Omental fat pad (tissue), 4 donors: ENCODE data around the gene PRKCZ. TPM values are rescaled to one million over a fixed set of nuclear protein-coding genes. Genes with fewer than 3 reads are reported as not detected.

Source experiments
- ATAC-seq: fragments of 150-250 bp; one replicate; pipeline ENCODE4 v1.9.1; 2016; ENCODE audit warnings: mild to moderate bottlenecking, moderate library complexity; ENCODE audit not compliant: low FRiP score
- DNase-seq: peaks from one replicate; pipeline ENCODE4 v3.0.0-alpha.2; 2019; ENCODE audit warnings: low spot score
- total RNA-seq, 4 donors: library from RNA; depleted of rRNA; stranded (reverse); fragments of >200 nt; gene quantifications; one replicate each; pipeline ENCODE4 v1.1.0, GENCODE V29; 2016
- TF ChIP-seq, protein P1 (sequence below), 3 donors: fragments of 450-650 bp; IDR thresholded peaks; one replicate each; pipeline ENCODE4 v1.5.1; 2016 to 2017; ENCODE audit warnings: antibody characterized with exemption in 3 of 3, mild to moderate bottlenecking in 3 of 3, moderate library complexity in 2 of 3

Gene PRKCZ
- total RNA-seq, 4 donors from 2014 or later = 2.5 to 8.1 (median 2.6) TPM

DNA sequence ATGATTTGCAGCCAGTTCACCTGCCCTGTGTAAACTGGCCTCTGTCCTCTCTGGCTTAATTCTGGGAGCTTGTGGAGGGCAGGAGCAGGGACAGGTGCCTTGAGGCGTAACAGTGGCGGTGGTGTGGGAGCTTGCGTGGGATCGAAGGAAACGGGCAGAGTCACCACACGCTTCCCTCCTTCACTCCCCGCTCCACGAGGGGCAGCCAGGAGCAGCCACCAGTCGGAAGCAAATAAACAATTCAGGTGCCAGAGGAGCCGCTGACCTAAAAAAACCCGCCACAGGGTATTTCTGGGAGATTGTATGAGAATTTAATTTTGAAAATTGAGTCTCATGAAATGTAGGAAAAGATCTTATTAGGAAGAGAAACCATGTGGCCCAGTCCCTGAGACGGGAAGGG, 118.3 kb downstream of the PRKCZ start:
- no peak for DNase-seq
- ATAC-seq = no peak
- TF ChIP-seq, protein P1, sequence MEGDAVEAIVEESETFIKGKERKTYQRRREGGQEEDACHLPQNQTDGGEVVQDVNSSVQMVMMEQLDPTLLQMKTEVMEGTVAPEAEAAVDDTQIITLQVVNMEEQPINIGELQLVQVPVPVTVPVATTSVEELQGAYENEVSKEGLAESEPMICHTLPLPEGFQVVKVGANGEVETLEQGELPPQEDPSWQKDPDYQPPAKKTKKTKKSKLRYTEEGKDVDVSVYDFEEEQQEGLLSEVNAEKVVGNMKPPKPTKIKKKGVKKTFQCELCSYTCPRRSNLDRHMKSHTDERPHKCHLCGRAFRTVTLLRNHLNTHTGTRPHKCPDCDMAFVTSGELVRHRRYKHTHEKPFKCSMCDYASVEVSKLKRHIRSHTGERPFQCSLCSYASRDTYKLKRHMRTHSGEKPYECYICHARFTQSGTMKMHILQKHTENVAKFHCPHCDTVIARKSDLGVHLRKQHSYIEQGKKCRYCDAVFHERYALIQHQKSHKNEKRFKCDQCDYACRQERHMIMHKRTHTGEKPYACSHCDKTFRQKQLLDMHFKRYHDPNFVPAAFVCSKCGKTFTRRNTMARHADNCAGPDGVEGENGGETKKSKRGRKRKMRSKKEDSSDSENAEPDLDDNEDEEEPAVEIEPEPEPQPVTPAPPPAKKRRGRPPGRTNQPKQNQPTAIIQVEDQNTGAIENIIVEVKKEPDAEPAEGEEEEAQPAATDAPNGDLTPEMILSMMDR (IDR thresholded peaks at IDR 0.05) = no peak

DNA sequence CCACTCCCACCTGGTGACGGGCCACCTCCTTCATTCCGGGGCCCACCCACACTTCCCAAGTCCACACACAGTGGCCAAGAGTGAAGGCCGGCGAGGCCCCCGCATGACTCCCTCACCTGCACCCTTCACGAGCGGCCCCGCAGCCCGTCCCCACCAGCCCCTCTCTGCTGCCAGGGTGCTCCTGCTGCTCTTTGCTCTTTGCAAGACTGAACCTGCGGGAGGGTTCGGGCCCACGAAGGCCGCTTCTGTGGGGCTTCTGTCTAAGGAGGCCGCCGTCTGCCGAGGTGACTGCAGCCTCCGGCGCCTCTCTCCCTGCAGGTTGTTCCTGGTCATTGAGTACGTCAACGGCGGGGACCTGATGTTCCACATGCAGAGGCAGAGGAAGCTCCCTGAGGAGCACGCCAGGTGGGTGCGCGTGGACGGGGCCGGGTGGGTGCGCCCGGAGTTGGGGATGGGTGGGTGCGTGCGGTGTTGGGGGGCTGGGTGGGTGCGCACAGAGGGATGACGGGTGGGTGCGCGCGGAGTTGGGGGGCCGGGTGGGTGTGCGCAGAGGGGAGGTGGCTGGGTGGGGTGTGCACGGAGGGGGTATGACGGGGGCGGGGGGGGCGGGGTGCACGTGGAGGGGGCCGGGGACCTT, 119.1 kb downstream of the PRKCZ start:
- ATAC-seq (no peak), DNase-seq (no peak)
- TF ChIP-seq, protein P1 (IDR thresholded peaks at IDR 0.05) = no peak

DNA sequence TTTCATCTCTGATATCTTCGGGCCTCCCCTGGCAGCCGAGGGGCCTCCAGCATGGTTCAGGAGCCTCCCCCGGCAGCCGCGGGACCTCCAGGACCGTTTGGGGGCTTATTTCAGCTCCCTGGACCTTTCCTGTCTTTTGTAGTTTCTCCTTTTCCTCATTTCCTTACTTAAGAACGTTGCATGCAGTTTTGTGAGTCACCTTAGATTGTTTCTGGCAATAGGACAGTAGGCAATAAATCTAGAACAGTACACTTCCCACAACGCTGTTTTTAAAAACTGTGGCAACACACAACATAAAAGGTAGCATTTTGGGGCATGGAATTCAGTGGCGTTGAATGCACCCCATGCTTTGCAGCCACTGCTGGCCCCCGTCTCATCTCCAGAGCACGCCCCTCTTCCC, 120.0 kb downstream of the PRKCZ start:
- TF ChIP-seq, protein P1 (IDR thresholded peaks at IDR 0.05) = no peak
- DNase-seq = no peak
- ATAC-seq = no peak

DNA sequence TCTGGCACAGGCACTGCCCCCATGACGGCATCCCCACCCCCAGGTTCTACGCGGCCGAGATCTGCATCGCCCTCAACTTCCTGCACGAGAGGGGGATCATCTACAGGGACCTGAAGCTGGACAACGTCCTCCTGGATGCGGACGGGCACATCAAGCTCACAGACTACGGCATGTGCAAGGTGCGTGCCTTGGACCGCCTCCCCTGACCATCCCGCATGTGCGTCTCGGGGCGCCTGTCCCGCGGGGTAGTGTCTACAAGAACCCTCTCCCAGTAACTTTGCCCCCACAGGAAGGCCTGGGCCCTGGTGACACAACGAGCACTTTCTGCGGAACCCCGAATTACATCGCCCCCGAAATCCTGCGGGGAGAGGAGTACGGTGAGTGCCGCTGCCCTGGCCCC, 121.8 kb downstream of the PRKCZ start:
- DNase-seq (no peak), ATAC-seq (no peak)
- TF ChIP-seq, protein P1 (IDR thresholded peaks at IDR 0.05) = no peak

DNA sequence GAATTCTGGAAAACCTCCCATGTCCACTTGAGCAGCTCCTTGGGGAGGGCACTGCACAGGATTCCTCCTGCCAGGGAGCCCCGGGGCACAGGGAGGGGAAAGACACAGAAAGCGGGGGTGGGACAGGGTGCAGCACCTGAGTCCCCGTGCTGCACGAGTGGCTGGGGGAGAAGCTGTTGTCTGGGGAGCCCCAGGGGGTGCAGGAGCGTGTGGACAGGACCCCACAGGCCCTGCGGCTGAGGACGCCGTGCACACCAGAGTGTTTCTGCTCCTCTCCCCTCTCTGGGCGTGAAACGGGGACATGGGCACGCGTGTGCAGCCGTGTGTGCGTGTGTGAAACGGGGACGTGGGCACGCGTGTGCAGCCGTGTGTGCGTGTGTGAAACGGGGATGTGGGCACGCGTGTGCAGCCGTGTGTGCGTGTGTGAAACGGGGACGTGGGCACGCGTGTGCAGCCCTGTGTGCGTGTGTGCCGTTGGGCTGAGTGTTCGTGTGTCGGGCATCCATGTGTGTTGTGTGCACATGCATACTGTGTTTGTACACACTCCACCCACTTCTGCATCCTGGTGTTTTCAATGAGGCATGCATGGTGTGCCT, 122.4 kb downstream of the PRKCZ start:
- no peak for DNase-seq
- no peak for ATAC-seq
- TF ChIP-seq, protein P1 (IDR thresholded peaks at IDR 0.05) = no peak

DNA sequence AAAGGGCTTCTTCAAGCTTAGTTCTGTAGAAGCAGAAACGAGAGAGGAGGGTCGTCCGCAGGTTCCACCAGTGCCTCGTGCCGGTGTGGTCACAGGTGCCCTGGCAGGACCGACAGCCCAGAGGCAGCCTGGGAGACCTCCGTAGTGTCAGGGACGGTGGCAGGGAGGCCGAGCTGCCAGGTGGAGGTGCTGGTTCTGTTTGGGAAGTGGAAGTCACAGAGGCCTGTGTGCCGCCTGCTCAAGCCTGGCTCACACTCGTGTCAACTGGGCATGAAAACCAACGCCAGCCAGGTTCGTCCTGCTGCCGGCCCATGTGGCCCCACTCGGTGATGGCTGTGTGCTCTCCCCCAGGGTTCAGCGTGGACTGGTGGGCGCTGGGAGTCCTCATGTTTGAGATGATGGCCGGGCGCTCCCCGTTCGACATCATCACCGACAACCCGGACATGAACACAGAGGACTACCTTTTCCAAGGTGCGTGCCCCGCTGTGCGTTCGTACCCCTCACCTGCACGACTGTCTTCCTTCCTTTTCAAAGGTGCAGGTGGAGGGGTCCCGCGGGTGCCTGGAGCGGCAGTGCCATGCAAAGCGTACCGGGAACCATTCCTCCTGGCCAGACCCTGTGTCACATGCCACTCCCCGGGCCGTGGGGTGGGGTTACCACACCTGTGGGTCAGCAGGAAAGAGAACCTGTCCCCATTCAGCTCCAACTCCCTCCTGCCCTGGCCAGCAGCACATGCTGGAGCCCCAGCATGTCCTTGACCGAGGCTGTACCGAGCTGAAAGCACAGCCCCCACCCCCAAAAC, 123.5 kb downstream of the PRKCZ start:
- ATAC-seq (peak; percentile 22), DNase-seq (no peak)
- TF ChIP-seq, protein P1 (IDR thresholded peaks at IDR 0.05) = no peak
